HCT116 (cell line): Measurements from ENCODE around the gene ABHD14A. TPM values are rescaled to one million over a fixed set of nuclear protein-coding genes. Genes with fewer than 3 reads are reported as not detected.
A peak's percentile ranks its signal among the peaks of the same experiment; 100 is the strongest.

Source experiments
- ATAC-seq: fragments of 200-7000 bp; cut with Tn5 transposase; 2 replicates; pipeline ENCODE4 v1.9.1; 2020; ENCODE audit warnings: mild to moderate bottlenecking, moderate library complexity
- BruUV-seq: library from RNA; stranded (reverse); fragments of 400-500 nt; replicated peaks from 2 replicates; lab custom pipeline; 2021; lab: Mats Ljungman, UMichigan
- CTCF ChIA-PET: fragments of 300-600 bp; sonication (Branson Sonifier 250); formaldehyde crosslinking; loops from one replicate; lab custom pipeline; 2021; ENCODE audit warnings: antibody characterized with exemption; lab: Charles Lee
- POLR2A ChIA-PET: fragments of 300-600, 350-600 bp; sonication (Branson Sonifier 250); formaldehyde crosslinking; loops from one replicate; lab custom pipeline; 2021; ENCODE audit warnings: antibody characterized with exemption; lab: Charles Lee
- RAD21 ChIA-PET, 2 experiments: fragments of 300-600 bp; sonication (Branson Sonifier 250); formaldehyde crosslinking; loops; one replicate each; lab custom pipeline; 2023; ENCODE audit warnings: low total read pairs in 2 of 2; ENCODE audit not compliant: uncharacterized antibody in 2 of 2, unreplicated experiment in 2 of 2, low non-redundant PET in 1 of 2; lab: Charles Lee
- DNase-seq: peaks from one replicate; pipeline ENCODE4 v3.0.0-alpha.2; 2010; ENCODE audit warnings: low read depth, low spot score
- H2AFZ ChIP-seq: fragments of 200-600 bp; shearing (Covaris generic), sonication (generic); 2 replicates; pipeline ENCODE4 v1.6.1; 2017; ENCODE audit warnings: low read depth, mixed run types, mixed read lengths, antibody characterized with exemption, low read length; ENCODE audit not compliant: poor library complexity, severe bottlenecking
- H3K27ac ChIP-seq: 2 replicates; pipeline ENCODE4 v1.5.1; 2012; ENCODE audit warnings: low read depth, low read length
- H3K27me3 ChIP-seq: fragments of 200-600 bp; sonication (generic); 2 replicates; pipeline ENCODE4 v1.6.1; 2016; ENCODE audit warnings: mixed run types, low read length, mixed read lengths; ENCODE audit not compliant: insufficient read depth
- H3K36me3 ChIP-seq, 2 experiments: fragments of 200-500 bp in 1 of 2; fragments of 200-600 bp in 1 of 2; sonication (Bioruptor generic) in 1 of 2; sonication (generic) in 1 of 2; 2 replicates each; pipeline versions ENCODE4 v1.5.1 to v1.6.1; 2014 to 2016; ENCODE audit warnings: low read length in 2 of 2, inconsistent platforms in 1 of 2, mixed read lengths in 1 of 2, mixed run types in 1 of 2; ENCODE audit not compliant: insufficient read depth in 2 of 2, control insufficient read depth in 1 of 2
- H3K4me1 ChIP-seq, 2 experiments: fragments of 200-600 bp in 1 of 2; sonication (generic) in 1 of 2; 2 replicates each; pipeline versions ENCODE4 v1.5.1 to v1.6.1; 2012 to 2017; ENCODE audit warnings: low read length in 2 of 2, inconsistent platforms in 1 of 2, mild to moderate bottlenecking in 1 of 2, mixed read lengths in 1 of 2, mixed run types in 1 of 2, moderate library complexity in 1 of 2; ENCODE audit not compliant: insufficient read depth in 2 of 2, control insufficient read depth in 1 of 2
- H3K4me2 ChIP-seq: fragments of 200-600 bp; sonication (generic); 2 replicates; pipeline ENCODE4 v1.6.1; 2017; ENCODE audit warnings: mixed run types, low read length, mixed read lengths
- H3K4me3 ChIP-seq, 2 experiments: fragments of 200-600 bp in 1 of 2; sonication (generic) in 1 of 2; replicated peaks in 1 of 2; 2 replicates each; pipeline ENCODE4 v1.5.1; 2011 to 2016; ENCODE audit warnings: low read length in 2 of 2, control low read depth in 1 of 2, low read depth in 1 of 2, mild to moderate bottlenecking in 1 of 2, mixed read lengths in 1 of 2, mixed run types in 1 of 2
- H3K79me2 ChIP-seq: fragments of 200-600 bp; sonication (generic); 2 replicates; pipeline ENCODE4 v1.6.1; 2017; ENCODE audit warnings: mild to moderate bottlenecking, mixed run types, low read length, moderate library complexity, mixed read lengths; ENCODE audit not compliant: insufficient read depth
- H3K9ac ChIP-seq: fragments of 200-600 bp; sonication (generic); 2 replicates; pipeline ENCODE4 v1.6.1; 2016; ENCODE audit warnings: low read length, mixed read lengths
- H3K9me2 ChIP-seq: fragments of 200-600 bp; sonication (generic), shearing (Covaris generic); 2 replicates; pipeline ENCODE4 v1.6.1; 2017; ENCODE audit warnings: mixed run types, mild to moderate bottlenecking, moderate library complexity; ENCODE audit not compliant: insufficient read depth
- H3K9me3 ChIP-seq, 2 experiments: fragments of 200-500 bp in 1 of 2; fragments of 200-600 bp in 1 of 2; sonication (Bioruptor generic) in 1 of 2; sonication (generic) in 1 of 2; 2 replicates each; pipeline ENCODE4 v1.6.1; 2014 to 2017; ENCODE audit warnings: low read length in 2 of 2, mixed read lengths in 2 of 2, inconsistent platforms in 1 of 2, low read depth in 1 of 2, mild to moderate bottlenecking in 1 of 2, mixed run types in 1 of 2, moderate library complexity in 1 of 2; ENCODE audit not compliant: control insufficient read depth in 1 of 2, insufficient read depth in 1 of 2
- H4K20me1 ChIP-seq: fragments of 200-600 bp; sonication (generic), shearing (Covaris generic); 2 replicates; pipeline ENCODE4 v1.6.1; 2017; ENCODE audit warnings: mixed run types, mild to moderate bottlenecking, moderate library complexity; ENCODE audit not compliant: insufficient read depth
- CTCF ChIP-seq, 3 experiments: fragments of 200-600 bp in 1 of 3; sonication (generic) in 1 of 3; IDR thresholded peaks in 2 of 3; conservative IDR thresholded peaks in 1 of 3; 2 replicates each; pipeline ENCODE4 v1.5.1; 2012 to 2017; ENCODE audit warnings: low read depth in 2 of 3, low read length in 2 of 3, antibody characterized with exemption in 1 of 3, borderline replicate concordance in 1 of 3, control low read depth in 1 of 3, mild to moderate bottlenecking in 1 of 3, mixed read lengths in 1 of 3, mixed run types in 1 of 3, moderate library complexity in 1 of 3; ENCODE audit not compliant: insufficient read depth in 1 of 3
- EZH2 ChIP-seq: fragments of 200-600 bp; sonication (generic); IDR thresholded peaks from 2 replicates; pipeline ENCODE4 v1.6.1; 2017; ENCODE audit warnings: antibody characterized with exemption, mixed run types
- SP1 ChIP-seq: IDR thresholded peaks from 2 replicates; pipeline ENCODE4 v1.6.1; 2012; ENCODE audit warnings: low read depth
- ZBTB33 ChIP-seq: IDR thresholded peaks from 2 replicates; pipeline ENCODE4 v1.6.1; 2011; ENCODE audit warnings: mild to moderate bottlenecking, low read length, moderate library complexity; ENCODE audit not compliant: insufficient replicate concordance; ENCODE audit errors: extremely low read depth
- ZFX ChIP-seq: fragments of 450-650 bp; IDR thresholded peaks from 2 replicates; pipeline ENCODE4 v1.6.1; 2017
- intact Hi-C: fragments of 100-400 bp; cut with micrococcal nuclease; formaldehyde crosslinking; loops from 2 replicates; pipeline ENCODE4 v1.10.0; 2022
- total RNA-seq: library from RNA; stranded (reverse); gene quantifications from one replicate; pipeline ENCODE4 v1.2.1, GENCODE V29; 2021; ENCODE audit not compliant: unreplicated experiment

ABHD14A gene
- total RNA-seq, 1 experiment from 2014 or later: 11.6 TPM

GRCh38 chr3:51975852-51976549 is 1.1 kb downstream of the ABHD14A start:
- Histone ChIP-seq H3K4me3 (peak overlapping the region; percentile 93 to 99), H3K9me3 (no peaks in the 10 kb centered on the region), H3K36me3 (peaks cover 3 to 8% of the 10 kb centered on the region in 2 experiments; a peak in 2 of 4 replicates), H3K79me2 (peaks cover 32% of the 10 kb centered on the region), H3K9me2 (no peaks in the 10 kb centered on the region), H3K27ac (no peak overlapping the region; the same call in 1 of the 2 replicates), H4K20me1 (no peaks in the 10 kb centered on the region), H3K4me1 (peaks cover 17 to 37% of the 10 kb centered on the region in 2 experiments), H3K4me2 (peak overlapping the region; percentile 91), H3K9ac (peak overlapping the region; percentile 100), H3K27me3 (no peaks in the 10 kb centered on the region), H2AFZ (no peak overlapping the region)
- peak; percentile 16; the same call in 1 of the 2 replicates for ATAC-seq
- no peak for DNase-seq
- POLR2A ChIA-PET: interaction anchor here (1.0 to 1.4 kb wide), 2 partner anchors 33 to 34 kb away, joined by 3 to 4 read pairs; partner anchors contain the start of genes PARP3 and RRP9
- TSS peak; percentile 78 for BruUV-seq
- CTCF ChIA-PET: interaction anchor here (1.5 kb wide), 1 partner anchor 15 kb away, joined by 3 read pairs; no protein-coding TSS in a partner anchor
- intact Hi-C loops: no loop called here
- TF ChIP-seq CTCF (IDR thresholded peaks at IDR 0.05 in 2 of 3, conservative IDR thresholded peaks at IDR 0.05 in 1 of 3; ENCODE audit: borderline replicate concordance in 1 of 3, insufficient read depth in 1 of 3, low read depth in 2 of 3, low read length in 2 of 3) (peak in 1 of 3 experiments; percentile 24; a peak in 2 of 6 replicates), SP1 (no peak)
- RAD21 ChIA-PET: interaction anchor here in 1 of 2 experiments (0.9 kb wide), 1 partner anchor 33 kb away, joined by 4 read pairs; no protein-coding TSS in a partner anchor

GRCh38 chr3:51977446-51978142 is 2.7 kb downstream of the ABHD14A start:
- ATAC-seq (no peak), DNase-seq (no peak)
- H4K20me1 ChIP-seq: no peaks in the 10 kb centered on the region
- H3K27me3 ChIP-seq: no peaks in the 10 kb centered on the region
- no peak overlapping the region for H2AFZ ChIP-seq
- no peak for TF ChIP-seq ZBTB33
- TF ChIP-seq ZFX: no peak
- TF ChIP-seq EZH2: no peak
- no peak overlapping the region for H3K27ac ChIP-seq
- BruUV-seq: no TSS peak
- no peaks in the 10 kb centered on the region for H3K9me2 ChIP-seq
- H3K9ac ChIP-seq: no peak overlapping the region
- H3K9me3 ChIP-seq: no peaks in the 10 kb centered on the region
- no peak overlapping the region for H3K4me3 ChIP-seq
- H3K79me2 ChIP-seq: peaks cover 22% of the 10 kb centered on the region
- ChIA-PET RAD21 (no interaction called here), POLR2A (interaction anchor here (1.0 kb wide), 1 partner anchor 36 kb away, joined by 3 read pairs; the partner anchor contains the start of genes PARP3 and RRP9), CTCF (no interaction called here)
- intact Hi-C loops: no loop called here
- peaks cover 30 to 41% of the 10 kb centered on the region in 2 experiments for H3K4me1 ChIP-seq
- H3K36me3 ChIP-seq: no peaks in the 10 kb centered on the region
- no peak overlapping the region for H3K4me2 ChIP-seq
